ENCODE measurements around the gene PRDM11. TPM values are rescaled to one million over a fixed set of nuclear protein-coding genes. Genes with fewer than 3 reads are reported as not detected.

Gene PRDM11
- total and polyA plus RNA-seq, 2 of the 8 experiments (the other 6 are each of a cell fraction or from before 2014, with no cell fraction given): 3.6 to 11.7 TPM

DNA sequence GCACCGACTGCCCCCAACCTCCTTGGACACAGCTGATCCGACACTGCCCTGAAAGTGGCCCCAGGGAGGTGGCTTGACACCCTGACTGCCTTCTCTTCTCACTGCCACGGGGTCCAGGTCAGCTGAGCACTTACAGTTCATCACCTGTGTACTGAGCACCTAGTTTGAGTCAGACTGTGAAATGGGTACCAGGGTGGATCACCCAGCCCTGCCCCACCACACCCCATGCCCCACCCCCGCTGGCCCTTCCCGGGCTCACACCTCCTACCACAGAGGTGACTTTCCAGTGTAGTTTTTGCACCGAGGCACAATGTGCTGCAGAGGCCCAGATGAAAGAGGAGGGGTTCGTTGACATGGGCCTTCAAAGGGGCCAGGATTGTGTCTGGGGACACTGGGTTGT is 59.5 kb downstream of the PRDM11 start (continued):
- TF ChIP-seq, protein P1, sequence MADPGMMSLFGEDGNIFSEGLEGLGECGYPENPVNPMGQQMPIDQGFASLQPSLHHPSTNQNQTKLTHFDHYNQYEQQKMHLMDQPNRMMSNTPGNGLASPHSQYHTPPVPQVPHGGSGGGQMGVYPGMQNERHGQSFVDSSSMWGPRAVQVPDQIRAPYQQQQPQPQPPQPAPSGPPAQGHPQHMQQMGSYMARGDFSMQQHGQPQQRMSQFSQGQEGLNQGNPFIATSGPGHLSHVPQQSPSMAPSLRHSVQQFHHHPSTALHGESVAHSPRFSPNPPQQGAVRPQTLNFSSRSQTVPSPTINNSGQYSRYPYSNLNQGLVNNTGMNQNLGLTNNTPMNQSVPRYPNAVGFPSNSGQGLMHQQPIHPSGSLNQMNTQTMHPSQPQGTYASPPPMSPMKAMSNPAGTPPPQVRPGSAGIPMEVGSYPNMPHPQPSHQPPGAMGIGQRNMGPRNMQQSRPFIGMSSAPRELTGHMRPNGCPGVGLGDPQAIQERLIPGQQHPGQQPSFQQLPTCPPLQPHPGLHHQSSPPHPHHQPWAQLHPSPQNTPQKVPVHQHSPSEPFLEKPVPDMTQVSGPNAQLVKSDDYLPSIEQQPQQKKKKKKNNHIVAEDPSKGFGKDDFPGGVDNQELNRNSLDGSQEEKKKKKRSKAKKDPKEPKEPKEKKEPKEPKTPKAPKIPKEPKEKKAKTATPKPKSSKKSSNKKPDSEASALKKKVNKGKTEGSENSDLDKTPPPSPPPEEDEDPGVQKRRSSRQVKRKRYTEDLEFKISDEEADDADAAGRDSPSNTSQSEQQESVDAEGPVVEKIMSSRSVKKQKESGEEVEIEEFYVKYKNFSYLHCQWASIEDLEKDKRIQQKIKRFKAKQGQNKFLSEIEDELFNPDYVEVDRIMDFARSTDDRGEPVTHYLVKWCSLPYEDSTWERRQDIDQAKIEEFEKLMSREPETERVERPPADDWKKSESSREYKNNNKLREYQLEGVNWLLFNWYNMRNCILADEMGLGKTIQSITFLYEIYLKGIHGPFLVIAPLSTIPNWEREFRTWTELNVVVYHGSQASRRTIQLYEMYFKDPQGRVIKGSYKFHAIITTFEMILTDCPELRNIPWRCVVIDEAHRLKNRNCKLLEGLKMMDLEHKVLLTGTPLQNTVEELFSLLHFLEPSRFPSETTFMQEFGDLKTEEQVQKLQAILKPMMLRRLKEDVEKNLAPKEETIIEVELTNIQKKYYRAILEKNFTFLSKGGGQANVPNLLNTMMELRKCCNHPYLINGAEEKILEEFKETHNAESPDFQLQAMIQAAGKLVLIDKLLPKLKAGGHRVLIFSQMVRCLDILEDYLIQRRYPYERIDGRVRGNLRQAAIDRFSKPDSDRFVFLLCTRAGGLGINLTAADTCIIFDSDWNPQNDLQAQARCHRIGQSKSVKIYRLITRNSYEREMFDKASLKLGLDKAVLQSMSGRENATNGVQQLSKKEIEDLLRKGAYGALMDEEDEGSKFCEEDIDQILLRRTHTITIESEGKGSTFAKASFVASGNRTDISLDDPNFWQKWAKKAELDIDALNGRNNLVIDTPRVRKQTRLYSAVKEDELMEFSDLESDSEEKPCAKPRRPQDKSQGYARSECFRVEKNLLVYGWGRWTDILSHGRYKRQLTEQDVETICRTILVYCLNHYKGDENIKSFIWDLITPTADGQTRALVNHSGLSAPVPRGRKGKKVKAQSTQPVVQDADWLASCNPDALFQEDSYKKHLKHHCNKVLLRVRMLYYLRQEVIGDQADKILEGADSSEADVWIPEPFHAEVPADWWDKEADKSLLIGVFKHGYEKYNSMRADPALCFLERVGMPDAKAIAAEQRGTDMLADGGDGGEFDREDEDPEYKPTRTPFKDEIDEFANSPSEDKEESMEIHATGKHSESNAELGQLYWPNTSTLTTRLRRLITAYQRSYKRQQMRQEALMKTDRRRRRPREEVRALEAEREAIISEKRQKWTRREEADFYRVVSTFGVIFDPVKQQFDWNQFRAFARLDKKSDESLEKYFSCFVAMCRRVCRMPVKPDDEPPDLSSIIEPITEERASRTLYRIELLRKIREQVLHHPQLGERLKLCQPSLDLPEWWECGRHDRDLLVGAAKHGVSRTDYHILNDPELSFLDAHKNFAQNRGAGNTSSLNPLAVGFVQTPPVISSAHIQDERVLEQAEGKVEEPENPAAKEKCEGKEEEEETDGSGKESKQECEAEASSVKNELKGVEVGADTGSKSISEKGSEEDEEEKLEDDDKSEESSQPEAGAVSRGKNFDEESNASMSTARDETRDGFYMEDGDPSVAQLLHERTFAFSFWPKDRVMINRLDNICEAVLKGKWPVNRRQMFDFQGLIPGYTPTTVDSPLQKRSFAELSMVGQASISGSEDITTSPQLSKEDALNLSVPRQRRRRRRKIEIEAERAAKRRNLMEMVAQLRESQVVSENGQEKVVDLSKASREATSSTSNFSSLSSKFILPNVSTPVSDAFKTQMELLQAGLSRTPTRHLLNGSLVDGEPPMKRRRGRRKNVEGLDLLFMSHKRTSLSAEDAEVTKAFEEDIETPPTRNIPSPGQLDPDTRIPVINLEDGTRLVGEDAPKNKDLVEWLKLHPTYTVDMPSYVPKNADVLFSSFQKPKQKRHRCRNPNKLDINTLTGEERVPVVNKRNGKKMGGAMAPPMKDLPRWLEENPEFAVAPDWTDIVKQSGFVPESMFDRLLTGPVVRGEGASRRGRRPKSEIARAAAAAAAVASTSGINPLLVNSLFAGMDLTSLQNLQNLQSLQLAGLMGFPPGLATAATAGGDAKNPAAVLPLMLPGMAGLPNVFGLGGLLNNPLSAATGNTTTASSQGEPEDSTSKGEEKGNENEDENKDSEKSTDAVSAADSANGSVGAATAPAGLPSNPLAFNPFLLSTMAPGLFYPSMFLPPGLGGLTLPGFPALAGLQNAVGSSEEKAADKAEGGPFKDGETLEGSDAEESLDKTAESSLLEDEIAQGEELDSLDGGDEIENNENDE (IDR thresholded peaks at IDR 0.05; ENCODE audit: insufficient replicate concordance, low read length): no peak
- TF ChIP-seq NANOG (IDR thresholded peaks at IDR 0.05; ENCODE audit: insufficient read depth, low read depth, low read length, poor library complexity, severe bottlenecking): no peak
- TF ChIP-seq CBX8 (IDR thresholded peaks at IDR 0.05; ENCODE audit: borderline replicate concordance, low read depth, low read length): no peak
- no peak for TF ChIP-seq RFX5 (IDR thresholded peaks at IDR 0.05; ENCODE audit: borderline replicate concordance, low read depth, low read length)
- no peak for TF ChIP-seq ZNF274 (IDR thresholded peaks at IDR 0.05; ENCODE audit: borderline replicate concordance, extremely low read depth, low read length)
- TF ChIP-seq RBBP5 (IDR thresholded peaks at IDR 0.05; ENCODE audit: borderline replicate concordance, low read depth, low read length): no peak
- TF ChIP-seq, protein P2, sequence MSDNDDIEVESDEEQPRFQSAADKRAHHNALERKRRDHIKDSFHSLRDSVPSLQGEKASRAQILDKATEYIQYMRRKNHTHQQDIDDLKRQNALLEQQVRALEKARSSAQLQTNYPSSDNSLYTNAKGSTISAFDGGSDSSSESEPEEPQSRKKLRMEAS (IDR thresholded peaks at IDR 0.05): no peak
- TF ChIP-seq YY1 (IDR thresholded peaks at IDR 0.05; ENCODE audit: low read depth, low read length): no peak
- no peak for TF ChIP-seq CREB1 (IDR thresholded peaks at IDR 0.05)
- TF ChIP-seq HDAC2 (IDR thresholded peaks at IDR 0.05; ENCODE audit: borderline replicate concordance in 1 of 2, low read depth in 2 of 2, low read length in 2 of 2): no peak
- TF ChIP-seq TCF12 (IDR thresholded peaks at IDR 0.05; ENCODE audit: low read depth, low read length): no peak

All from H1 (cell line).